Measurements from ENCODE around the gene ATP8A2. TPM values are rescaled to one million over a fixed set of nuclear protein-coding genes. Genes with fewer than 3 reads are reported as not detected.

Gene ATP8A2
- total and polyA plus RNA-seq, 9 donors, result 0.23 to 0.95 (median 0.35) TPM

GRCh38 chr13:25677956-25678355 is 306.2 kb downstream of the ATP8A2 start:
- intact Hi-C loops (cut with DNase I), result no loop called here
- TF ChIP-seq EP300 (IDR thresholded peaks at IDR 0.05), result no peak
- TF ChIP-seq CTCF (IDR thresholded peaks at IDR 0.05), result no peak
- TF ChIP-seq POLR2A (IDR thresholded peaks at IDR 0.05), result no peak
- no peak for DNase-seq
- no peak overlapping the region for H3K4me3 ChIP-seq
- H3K27ac ChIP-seq, result no peak overlapping the region
- no peaks in the 10 kb centered on the region for H3K27me3 ChIP-seq
- H3K9me3 ChIP-seq, result no peaks in the 10 kb centered on the region
- H3K36me3 ChIP-seq, result no peaks in the 10 kb centered on the region
- WGBS, 3 donors, result 66 to 77% (median 73%) methylated on average over 2 of the region's 2 CpGs
- no peaks in the 10 kb centered on the region for H3K4me1 ChIP-seq (ENCODE audit: insufficient read depth)

DNA sequence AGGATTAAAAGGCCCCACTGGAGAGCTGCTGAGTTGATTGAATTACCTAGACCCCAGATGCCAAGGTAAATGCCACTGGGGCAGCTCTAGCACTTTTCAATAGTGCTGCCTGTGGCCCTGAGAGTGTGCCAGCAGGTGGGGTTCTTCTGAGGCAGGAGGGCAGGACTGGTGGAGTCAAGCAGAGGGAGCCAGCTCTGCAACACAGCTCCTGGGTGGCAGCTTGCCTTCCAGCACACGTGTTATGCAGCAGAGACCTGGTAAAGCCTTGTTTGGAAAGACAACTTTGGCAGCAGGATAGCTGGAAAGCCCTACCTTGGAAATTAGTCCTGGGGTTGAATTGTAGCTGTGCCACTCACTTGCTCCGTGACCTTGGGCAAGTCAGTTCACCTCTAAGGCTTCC is 306.6 kb downstream of the ATP8A2 start:
- Histone ChIP-seq H3K36me3 (no peaks in the 10 kb centered on the region), H3K27ac (no peak overlapping the region), H3K4me3 (no peak overlapping the region), H3K27me3 (no peaks in the 10 kb centered on the region), H3K4me1 (ENCODE audit: insufficient read depth) (no peaks in the 10 kb centered on the region), H3K9me3 (no peaks in the 10 kb centered on the region)
- no peak for DNase-seq
- intact Hi-C loops (cut with DNase I), result no loop called here
- no peak for TF ChIP-seq POLR2A (IDR thresholded peaks at IDR 0.05)
- TF ChIP-seq CTCF (IDR thresholded peaks at IDR 0.05), result no peak
- WGBS, 3 donors, result 80 to 85% (median 80%) methylated on average over 2 of the region's 2 CpGs

DNA sequence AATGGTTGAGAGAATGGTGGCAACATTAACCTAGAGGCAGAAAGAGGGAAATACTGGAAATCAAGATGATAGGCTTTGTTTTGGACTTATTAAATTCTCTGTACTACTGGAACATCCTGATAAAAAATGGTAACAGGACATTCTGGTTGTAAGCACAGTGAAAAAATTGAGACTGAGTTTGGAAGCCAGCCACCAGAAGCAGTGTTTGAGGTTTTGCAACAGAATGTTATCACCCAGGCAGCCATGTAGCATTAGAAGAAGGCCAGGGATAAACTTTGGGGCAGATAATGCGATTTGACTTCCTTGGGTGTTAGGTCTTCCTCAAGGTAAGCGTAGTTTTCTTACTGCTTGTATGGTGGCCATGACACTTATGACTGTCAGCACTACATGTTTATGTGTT is 307.4 kb downstream of the ATP8A2 start:
- Histone ChIP-seq H3K9me3 (no peaks in the 10 kb centered on the region), H3K4me3 (no peak overlapping the region), H3K27me3 (no peaks in the 10 kb centered on the region), H3K36me3 (no peaks in the 10 kb centered on the region), H3K4me1 (ENCODE audit: insufficient read depth) (no peaks in the 10 kb centered on the region), H3K27ac (no peak overlapping the region)
- no peak for DNase-seq
- intact Hi-C loops (cut with DNase I), result no loop called here
- 59 to 73% (median 62%) methylated on average over 2 of the region's 2 CpGs for WGBS, 3 donors
- TF ChIP-seq CTCF (IDR thresholded peaks at IDR 0.05), result no peak
- TF ChIP-seq POLR2A (IDR thresholded peaks at IDR 0.05), result no peak
- no peak for TF ChIP-seq EP300 (IDR thresholded peaks at IDR 0.05)

GRCh38 chr13:25679936-25680335 is 308.2 kb downstream of the ATP8A2 start:
- H3K27ac ChIP-seq, result no peak overlapping the region
- intact Hi-C loops (cut with DNase I), result no loop called here
- H3K9me3 ChIP-seq, result no peaks in the 10 kb centered on the region
- H3K36me3 ChIP-seq, result no peaks in the 10 kb centered on the region
- no peak overlapping the region for H3K4me3 ChIP-seq
- no peaks in the 10 kb centered on the region for H3K4me1 ChIP-seq (ENCODE audit: insufficient read depth)
- DNase-seq, result no peak
- WGBS, 3 donors, result 84 to 90% (median 85%) methylated on average over 5 of the region's 5 CpGs
- TF ChIP-seq EP300 (IDR thresholded peaks at IDR 0.05), result no peak
- no peak for TF ChIP-seq POLR2A (IDR thresholded peaks at IDR 0.05)
- TF ChIP-seq CTCF (IDR thresholded peaks at IDR 0.05), result no peak
- no peaks in the 10 kb centered on the region for H3K27me3 ChIP-seq

DNA sequence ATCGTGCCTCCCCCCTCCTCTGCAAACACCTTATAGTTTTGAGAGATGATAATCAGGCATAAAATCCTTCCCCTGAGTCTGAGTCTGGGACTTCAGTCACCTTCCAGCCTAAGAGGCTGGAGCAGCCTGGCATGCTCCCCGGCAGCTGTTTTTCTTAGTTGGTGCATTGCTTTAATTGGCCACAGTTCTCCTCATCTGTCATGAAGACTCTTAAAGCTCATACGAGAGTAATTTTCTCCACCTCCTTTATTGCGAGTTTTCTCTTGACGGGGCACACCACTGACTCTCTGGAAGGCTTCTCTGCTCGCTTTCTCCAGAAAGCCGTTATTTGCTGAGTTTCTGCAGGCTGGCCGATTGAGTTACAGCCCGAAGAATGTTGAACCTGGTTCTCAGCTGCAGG is 310.5 kb downstream of the ATP8A2 start:
- TF ChIP-seq POLR2A (IDR thresholded peaks at IDR 0.05), result no peak
- TF ChIP-seq CTCF (IDR thresholded peaks at IDR 0.05), result no peak
- TF ChIP-seq EP300 (IDR thresholded peaks at IDR 0.05), result no peak
- H3K9me3 ChIP-seq, result no peaks in the 10 kb centered on the region
- DNase-seq, result no peak
- H3K27me3 ChIP-seq, result no peaks in the 10 kb centered on the region
- no peak overlapping the region for H3K27ac ChIP-seq
- no peak overlapping the region for H3K4me3 ChIP-seq
- H3K4me1 ChIP-seq (ENCODE audit: insufficient read depth), result no peaks in the 10 kb centered on the region
- no peaks in the 10 kb centered on the region for H3K36me3 ChIP-seq
- 92 to 95% (median 92%) methylated on average over 9 of the region's 9 CpGs for WGBS, 3 donors
- intact Hi-C loops (cut with DNase I), result no loop called here
